DMS53 treated with DMSO at 0.1 percent for 48 hours (cell line): ENCODE data around the gene NUP43.
"Not testable (repeated sequence)": the region's sequence is repeated elsewhere in the genome, so short reads cannot be mapped to it uniquely, and the experiment has no call there.

Source experiments
- DNase-seq: peaks from one replicate; lab custom pipeline; 2025; ENCODE audit not compliant: unreplicated experiment; lab: John Stamatoyannopoulos, UW

Gene NUP43

DNA sequence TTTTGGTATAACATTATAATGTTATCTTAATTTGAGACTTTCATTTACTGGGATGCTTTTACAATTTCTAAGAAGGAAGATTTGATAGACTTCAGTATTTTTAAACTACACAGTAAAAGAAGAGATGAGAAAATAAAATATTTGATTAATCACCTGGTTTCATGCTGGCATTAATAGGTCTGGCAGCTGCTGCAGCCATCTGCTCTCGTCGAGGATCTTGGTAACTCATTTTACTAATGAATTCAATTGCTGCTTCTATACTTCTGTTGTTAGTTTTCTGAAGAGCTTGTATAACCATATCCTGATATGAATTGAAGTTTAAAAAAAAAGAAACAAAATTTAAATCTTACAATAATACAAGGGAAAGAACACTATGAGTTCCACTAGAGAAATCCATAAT, 51.4 kb downstream of the NUP43 start:
- no peak for DNase-seq

DNA sequence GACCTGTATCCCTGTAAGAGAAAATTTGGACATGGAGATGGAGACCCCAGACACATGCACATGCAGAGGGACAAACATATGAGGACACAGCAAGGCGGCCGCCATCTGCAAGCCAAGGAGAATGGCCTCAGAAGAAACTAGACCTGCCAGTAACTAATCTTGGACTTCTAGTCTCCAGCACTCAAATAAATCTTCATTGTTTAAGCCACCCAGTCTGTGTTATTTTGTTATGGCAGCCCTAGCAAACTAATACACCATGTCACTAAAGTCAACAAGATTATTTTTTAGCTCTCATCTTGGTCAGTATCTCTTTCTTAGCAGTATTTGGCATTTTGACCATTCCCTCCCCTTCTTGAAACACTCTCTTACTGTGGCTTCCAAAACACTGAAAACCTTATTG, 55.1 kb downstream of the NUP43 start:
- DNase-seq: no peak

DNA sequence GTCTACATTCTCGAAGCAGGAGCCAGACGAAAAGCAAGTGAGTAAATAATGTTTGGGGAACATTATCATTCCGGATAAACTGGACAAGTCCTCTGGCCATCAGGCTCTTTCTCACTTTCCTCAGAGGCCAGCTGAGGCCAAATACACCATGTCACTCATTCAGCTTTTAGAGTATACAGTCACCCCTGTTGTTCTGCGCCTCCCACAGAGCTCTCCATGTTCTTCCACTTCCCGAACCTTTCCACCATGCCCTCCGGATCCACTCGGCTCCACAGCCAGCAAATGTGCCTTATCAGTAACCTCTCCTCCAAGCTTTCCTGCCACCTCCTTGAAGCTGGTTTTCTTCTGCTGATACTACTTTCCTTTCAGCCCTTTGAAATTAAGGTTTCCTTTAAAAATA, 60.1 kb downstream of the NUP43 start:
- no peak for DNase-seq

DNA sequence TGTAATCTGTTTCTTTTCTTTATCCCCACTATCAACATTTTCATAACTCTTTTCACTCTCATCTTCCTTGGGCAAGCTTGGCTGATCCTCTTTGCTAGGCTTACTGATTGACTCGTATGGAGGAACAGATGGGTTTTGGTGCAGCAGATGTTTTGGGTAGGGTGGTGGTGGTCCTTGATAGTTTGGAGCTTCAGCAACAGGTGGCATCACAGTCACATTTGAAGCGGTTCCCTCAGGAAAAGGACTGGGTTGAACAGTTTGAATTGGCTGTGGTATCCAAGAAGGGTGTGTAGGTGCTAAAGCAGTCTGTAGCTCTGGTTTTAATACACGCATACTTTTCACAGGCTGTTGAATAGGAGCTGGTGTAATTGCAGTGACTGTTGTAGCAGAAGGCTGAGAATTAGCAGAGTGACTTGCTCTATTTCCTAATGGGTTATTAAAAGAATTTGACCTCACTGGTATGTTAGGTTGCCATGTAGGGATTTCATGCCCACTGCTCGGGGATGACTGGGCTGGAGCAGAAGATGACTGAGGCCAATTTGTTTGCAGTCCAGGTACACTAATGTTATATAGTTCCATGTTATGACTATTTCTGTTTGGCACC, 63.0 kb downstream of the NUP43 start:
- no peak for DNase-seq

DNA sequence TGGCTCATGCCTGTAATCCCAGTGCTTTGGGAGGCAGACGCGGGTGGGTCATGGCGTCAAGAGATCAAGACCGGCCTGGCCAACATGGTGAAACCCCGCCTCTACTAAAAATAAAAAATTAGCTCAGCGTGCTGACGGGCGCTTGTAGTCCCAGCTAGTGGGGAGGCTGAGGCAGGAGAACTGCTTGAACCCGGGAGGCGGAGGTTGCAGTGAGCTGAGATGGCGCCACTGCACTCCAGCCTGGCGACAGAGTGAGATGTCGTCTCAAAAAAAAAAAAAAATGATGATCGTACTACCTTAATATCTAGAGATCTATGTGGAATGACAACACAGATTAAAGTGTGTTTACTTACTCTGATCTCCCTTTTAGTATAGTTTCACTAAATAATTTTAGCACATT, 64.5 kb downstream of the NUP43 start:
- not testable (repeated sequence) for DNase-seq

- no peak for DNase-seq
Observed at GRCh38 chr6:149681209-149681608, 65.1 kb downstream of the NUP43 start.

GRCh38 chr6:149680503-149680902, 65.8 kb downstream of the NUP43 start:
- no peak for DNase-seq
